ENCODE measurements around the gene LONP1.

Gene LONP1

GRCh38 chr19:5680437-5681368 is 39.2 kb downstream of the LONP1 start, which contains the start of the genes HSD11B1L and MICOS13:
TSS of gene HSD11B1L (plus strand) at chr19:5681027. CDS start at chr19:5684833, 3,806 bp downstream.
TSS of gene MICOS13 (minus strand) at chr19:5680516. CDS start at chr19:5680486, 30 bp downstream.
- H3K27ac Mint-ChIP-seq = peak within 1 kb of the TSS; percentile 85 to 96 (median 92)
- H3K4me1 Mint-ChIP-seq = peaks cover 24% of the 10 kb centered on the region
- peak within 1 kb of the TSS; percentile 98 to 100 (median 99) for H3K4me3 Mint-ChIP-seq
- TF ChIP-seq, protein P1, sequence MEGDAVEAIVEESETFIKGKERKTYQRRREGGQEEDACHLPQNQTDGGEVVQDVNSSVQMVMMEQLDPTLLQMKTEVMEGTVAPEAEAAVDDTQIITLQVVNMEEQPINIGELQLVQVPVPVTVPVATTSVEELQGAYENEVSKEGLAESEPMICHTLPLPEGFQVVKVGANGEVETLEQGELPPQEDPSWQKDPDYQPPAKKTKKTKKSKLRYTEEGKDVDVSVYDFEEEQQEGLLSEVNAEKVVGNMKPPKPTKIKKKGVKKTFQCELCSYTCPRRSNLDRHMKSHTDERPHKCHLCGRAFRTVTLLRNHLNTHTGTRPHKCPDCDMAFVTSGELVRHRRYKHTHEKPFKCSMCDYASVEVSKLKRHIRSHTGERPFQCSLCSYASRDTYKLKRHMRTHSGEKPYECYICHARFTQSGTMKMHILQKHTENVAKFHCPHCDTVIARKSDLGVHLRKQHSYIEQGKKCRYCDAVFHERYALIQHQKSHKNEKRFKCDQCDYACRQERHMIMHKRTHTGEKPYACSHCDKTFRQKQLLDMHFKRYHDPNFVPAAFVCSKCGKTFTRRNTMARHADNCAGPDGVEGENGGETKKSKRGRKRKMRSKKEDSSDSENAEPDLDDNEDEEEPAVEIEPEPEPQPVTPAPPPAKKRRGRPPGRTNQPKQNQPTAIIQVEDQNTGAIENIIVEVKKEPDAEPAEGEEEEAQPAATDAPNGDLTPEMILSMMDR (IDR thresholded peaks at IDR 0.05; ENCODE audit: unreplicated experiment in 3 of 3) = no peak
- no peaks in the 10 kb centered on the region for H3K9me3 Mint-ChIP-seq
- no peaks in the 10 kb centered on the region for H3K27me3 Mint-ChIP-seq (ENCODE audit: low read depth)
- H3K36me3 Mint-ChIP-seq (ENCODE audit: low read depth) = peaks cover 3% of the 10 kb centered on the region

- Mint-ChIP-seq H3K9me3 (no peaks in the 10 kb centered on the region), H3K4me1 (peaks cover 30% of the 10 kb centered on the region), H3K4me3 (peak overlapping the region; percentile 98 to 100 (median 99)), H3K27me3 (ENCODE audit: low read depth) (no peaks in the 10 kb centered on the region), H3K36me3 (ENCODE audit: low read depth) (peaks cover 3% of the 10 kb centered on the region), H3K27ac (peak overlapping the region; percentile 85 to 96 (median 92))
- TF ChIP-seq, protein P1 (IDR thresholded peaks at IDR 0.05; ENCODE audit: unreplicated experiment in 3 of 3) = no peak
Measured at GRCh38 chr19:5680084-5680436, 39.9 kb downstream of the LONP1 start.

- peak overlapping the region; percentile 85 to 96 (median 92) for H3K27ac Mint-ChIP-seq
- no peaks in the 10 kb centered on the region for H3K27me3 Mint-ChIP-seq (ENCODE audit: low read depth)
- H3K4me3 Mint-ChIP-seq = peak overlapping the region; percentile 98 to 100 (median 99)
- peaks cover 6% of the 10 kb centered on the region for H3K36me3 Mint-ChIP-seq (ENCODE audit: low read depth)
- no peaks in the 10 kb centered on the region for H3K9me3 Mint-ChIP-seq
- TF ChIP-seq, protein P1 (IDR thresholded peaks at IDR 0.05; ENCODE audit: unreplicated experiment in 3 of 3) = no peak
- H3K4me1 Mint-ChIP-seq = peaks cover 36% of the 10 kb centered on the region
Measured at GRCh38 chr19:5679289-5680083, 40.5 kb downstream of the LONP1 start.

DNA sequence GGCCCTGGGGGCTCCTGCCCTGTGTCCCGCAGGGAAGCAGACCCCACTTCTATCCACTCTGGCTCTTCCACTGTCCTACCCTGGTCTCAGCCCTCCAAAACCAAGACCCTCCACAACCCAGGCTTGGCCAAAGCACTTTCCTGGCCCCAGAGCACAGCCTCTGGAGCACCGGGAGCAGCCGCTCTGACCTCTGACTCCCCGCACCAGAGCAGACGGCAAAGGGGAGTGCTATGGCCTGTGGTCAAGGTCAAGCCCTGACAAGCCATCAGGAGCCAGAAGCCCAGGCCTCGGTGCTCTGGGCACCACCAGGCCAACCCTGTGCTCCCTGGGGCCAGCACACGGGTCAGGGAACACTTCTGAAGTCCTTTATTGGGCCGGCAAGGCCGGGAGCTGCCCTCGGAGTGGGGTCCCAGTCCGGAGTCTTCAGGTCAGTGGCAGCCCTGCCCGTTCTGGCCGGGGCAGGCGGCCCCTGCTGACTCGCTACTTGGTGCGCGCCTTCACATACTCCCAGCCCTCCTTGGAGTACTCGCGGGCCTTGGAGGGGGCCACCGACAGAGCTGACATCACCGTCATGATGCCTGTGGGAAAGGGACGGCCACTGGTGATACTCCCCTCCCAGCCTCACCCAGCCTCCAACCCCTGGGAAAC is 41.8 kb downstream of the LONP1 start:
- no peaks in the 10 kb centered on the region for H3K9me3 Mint-ChIP-seq
- H3K4me1 Mint-ChIP-seq = peaks cover 36% of the 10 kb centered on the region
- no peaks in the 10 kb centered on the region for H3K27me3 Mint-ChIP-seq (ENCODE audit: low read depth)
- H3K4me3 Mint-ChIP-seq = peak overlapping the region in 2 of 3 experiments; percentile 20 to 47
- TF ChIP-seq, protein P1 (IDR thresholded peaks at IDR 0.05; ENCODE audit: unreplicated experiment in 3 of 3) = no peak
- H3K36me3 Mint-ChIP-seq (ENCODE audit: low read depth) = peaks cover 10% of the 10 kb centered on the region
- H3K27ac Mint-ChIP-seq = no peak overlapping the region

DNA sequence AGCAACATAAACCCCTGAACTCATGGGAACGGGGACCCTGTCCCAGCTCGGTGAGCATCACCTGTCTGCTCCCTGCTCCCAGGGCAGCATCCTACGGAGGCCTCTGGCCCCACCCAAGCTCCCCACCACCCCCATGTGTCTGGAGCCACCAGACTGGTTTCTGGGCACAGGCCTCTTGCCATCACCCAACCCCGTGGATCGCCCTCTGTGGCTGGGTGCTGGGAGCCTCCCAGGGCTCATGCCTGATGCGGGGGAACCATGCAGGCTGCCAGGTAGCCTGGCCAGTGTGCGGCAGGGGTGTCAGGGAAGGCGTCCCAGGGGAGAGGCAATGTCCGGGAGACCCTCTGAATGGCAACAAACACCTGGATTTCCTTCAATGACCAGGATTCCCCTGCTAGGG is 42.4 kb downstream of the LONP1 start:
- Mint-ChIP-seq H3K4me1 (peaks cover 36% of the 10 kb centered on the region), H3K27me3 (ENCODE audit: low read depth) (no peaks in the 10 kb centered on the region), H3K9me3 (no peaks in the 10 kb centered on the region), H3K4me3 (peak overlapping the region in 2 of 3 experiments; percentile 47 to 56), H3K27ac (no peak overlapping the region), H3K36me3 (ENCODE audit: low read depth) (peaks cover 16% of the 10 kb centered on the region)
- TF ChIP-seq, protein P1 (IDR thresholded peaks at IDR 0.05; ENCODE audit: unreplicated experiment in 3 of 3) = no peak
